ENCODE data around the gene BMP8B.

Gene BMP8B

DNA sequence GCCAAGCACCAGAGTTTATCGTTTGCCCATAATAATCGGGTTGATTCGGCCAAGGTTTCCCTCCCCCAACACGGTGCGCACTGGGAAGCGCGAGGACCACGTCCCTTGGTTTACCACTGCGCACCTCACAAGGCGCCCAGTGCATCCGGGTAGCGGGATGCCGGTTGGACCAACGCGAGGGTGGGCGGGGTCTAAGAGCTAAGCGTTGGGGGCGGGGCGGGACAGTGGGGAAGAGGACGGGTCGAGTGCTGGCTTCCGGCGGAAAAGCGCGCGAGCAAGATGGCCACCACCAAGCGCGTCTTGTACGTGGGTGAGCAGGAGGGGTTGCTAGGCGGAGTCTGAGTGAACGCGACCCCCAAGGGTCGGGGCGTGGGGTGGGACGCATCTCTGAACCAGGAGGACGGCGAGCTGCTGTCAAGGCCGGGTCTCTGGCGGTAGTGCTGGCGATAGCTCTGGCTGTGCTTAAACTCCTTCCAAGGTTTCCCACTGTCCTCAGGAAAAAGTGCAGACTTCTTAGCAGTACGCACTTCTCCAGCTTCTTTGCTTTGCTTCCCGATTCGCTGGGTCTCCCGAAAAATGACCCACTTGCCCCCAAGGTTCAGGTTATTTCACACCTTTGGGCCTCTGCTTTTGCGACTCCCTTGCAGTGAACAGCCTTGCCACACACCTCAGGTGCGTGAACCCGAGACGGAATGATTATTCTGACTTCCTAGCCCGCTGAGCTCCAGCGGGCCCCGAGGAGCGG is 49.9 kb downstream of the BMP8B start, which contains the start of gene PPIE:
TSS of gene PPIE (plus strand) at position 261 of the 745 bp plus-strand sequence. CDS start at position 280, 19 bp downstream.
- peak within 1 kb of the TSS; percentile 93 for H3K4me3 ChIP-seq (ENCODE audit: low read depth, low read length)
- CTCF ChIA-PET, result interaction anchor here (0.6 to 2.4 kb wide), 6 partner anchors 14 to 135 kb away, joined by 3 to 6 read pairs (median 4); no protein-coding TSS in a partner anchor
- TF ChIP-seq ZNF561 (tag by site-specific recombination; IDR thresholded peaks at IDR 0.05; ENCODE audit: borderline replicate concordance) (0 out of 2 replicates have a peak, but pooled peaks have one; percentile 24), ZNF24 (tag by site-specific recombination; IDR thresholded peaks at IDR 0.05) (no peak), ZFHX2 (tag by site-specific recombination; conservative IDR thresholded peaks at IDR 0.05) (peak; percentile 81), ZNF324 (tag by site-specific recombination; IDR thresholded peaks at IDR 0.05) (no peak), ZNF529 (tag by site-specific recombination; IDR thresholded peaks at IDR 0.05; ENCODE audit: insufficient replicate concordance) (no peak), KLF8 (tag by site-specific recombination; IDR thresholded peaks at IDR 0.05) (0 out of 2 replicates have a peak, but pooled peaks have one; percentile 31), ZIC2 (tag by site-specific recombination; IDR thresholded peaks at IDR 0.05) (0 out of 2 replicates have a peak, but pooled peaks have one; percentile 26), ZBTB17 (tag by site-specific recombination; IDR thresholded peaks at IDR 0.05) (no peak), ZNF449 (tag by site-specific recombination; IDR thresholded peaks at IDR 0.05) (no peak), ZBTB8A (tag by site-specific recombination; IDR thresholded peaks at IDR 0.05) (peak; percentile 20; the same call in 1 of the 2 replicates), ZNF335 (tag by site-specific recombination; conservative IDR thresholded peaks at IDR 0.05) (peak; percentile 55), ZXDB (tag by site-specific recombination; IDR thresholded peaks at IDR 0.05) (peak; percentile 45; the same call in 1 of the 2 replicates), KLF16 (tag by site-specific recombination; IDR thresholded peaks at IDR 0.05) (peak; percentile 1; the same call in 1 of the 2 replicates), KLF9 (tag by site-specific recombination; IDR thresholded peaks at IDR 0.05; ENCODE audit: low read depth) (peak; percentile 77), WT1 (tag by site-specific recombination; IDR thresholded peaks at IDR 0.05) (no peak), ZNF629 (tag by site-specific recombination; IDR thresholded peaks at IDR 0.05) (0 out of 2 replicates have a peak, but pooled peaks have one; percentile 29), ZNF701 (tag by site-specific recombination; IDR thresholded peaks at IDR 0.05) (no peak), YY1 (tag by site-specific recombination; IDR thresholded peaks at IDR 0.05) (peak; percentile 76), GLIS1 (tag by site-specific recombination; IDR thresholded peaks at IDR 0.05) (peak; percentile 93), ZNF580 (tag by site-specific recombination; IDR thresholded peaks at IDR 0.05) (peak; percentile 34; the same call in 1 of the 2 replicates), ZNF548 (tag by site-specific recombination; IDR thresholded peaks at IDR 0.05) (no peak), ZNF2 (tag by site-specific recombination; IDR thresholded peaks at IDR 0.05) (0 out of 2 replicates have a peak, but pooled peaks have one; percentile 54), ZBTB7A (tag by site-specific recombination; IDR thresholded peaks at IDR 0.05; ENCODE audit: low read depth) (0 out of 2 replicates have a peak, but pooled peaks have one; percentile 54), ZNF623 (tag by site-specific recombination; IDR thresholded peaks at IDR 0.05) (no peak), TRIM28 (IDR thresholded peaks at IDR 0.05; ENCODE audit: borderline replicate concordance, low read length) (no peak), SP2 (tag by site-specific recombination; IDR thresholded peaks at IDR 0.05) (peak; percentile 91), SP3 (tag by site-specific recombination; IDR thresholded peaks at IDR 0.05) (peak; percentile 85)
- TF ChIP-seq, protein P1, sequence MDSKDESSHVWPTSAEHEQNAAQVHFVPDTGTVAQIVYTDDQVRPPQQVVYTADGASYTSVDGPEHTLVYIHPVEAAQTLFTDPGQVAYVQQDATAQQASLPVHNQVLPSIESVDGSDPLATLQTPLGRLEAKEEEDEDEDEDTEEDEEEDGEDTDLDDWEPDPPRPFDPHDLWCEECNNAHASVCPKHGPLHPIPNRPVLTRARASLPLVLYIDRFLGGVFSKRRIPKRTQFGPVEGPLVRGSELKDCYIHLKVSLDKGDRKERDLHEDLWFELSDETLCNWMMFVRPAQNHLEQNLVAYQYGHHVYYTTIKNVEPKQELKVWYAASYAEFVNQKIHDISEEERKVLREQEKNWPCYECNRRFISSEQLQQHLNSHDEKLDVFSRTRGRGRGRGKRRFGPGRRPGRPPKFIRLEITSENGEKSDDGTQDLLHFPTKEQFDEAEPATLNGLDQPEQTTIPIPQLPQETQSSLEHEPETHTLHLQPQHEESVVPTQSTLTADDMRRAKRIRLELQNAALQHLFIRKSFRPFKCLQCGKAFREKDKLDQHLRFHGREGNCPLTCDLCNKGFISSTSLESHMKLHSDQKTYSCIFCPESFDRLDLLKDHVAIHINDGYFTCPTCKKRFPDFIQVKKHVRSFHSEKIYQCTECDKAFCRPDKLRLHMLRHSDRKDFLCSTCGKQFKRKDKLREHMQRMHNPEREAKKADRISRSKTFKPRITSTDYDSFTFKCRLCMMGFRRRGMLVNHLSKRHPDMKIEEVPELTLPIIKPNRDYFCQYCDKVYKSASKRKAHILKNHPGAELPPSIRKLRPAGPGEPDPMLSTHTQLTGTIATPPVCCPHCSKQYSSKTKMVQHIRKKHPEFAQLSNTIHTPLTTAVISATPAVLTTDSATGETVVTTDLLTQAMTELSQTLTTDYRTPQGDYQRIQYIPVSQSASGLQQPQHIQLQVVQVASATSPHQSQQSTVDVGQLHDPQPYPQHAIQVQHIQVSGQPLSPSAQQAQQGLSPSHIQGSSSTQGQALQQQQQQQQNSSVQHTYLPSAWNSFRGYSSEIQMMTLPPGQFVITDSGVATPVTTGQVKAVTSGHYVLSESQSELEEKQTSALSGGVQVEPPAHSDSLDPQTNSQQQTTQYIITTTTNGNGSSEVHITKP (tag by site-specific recombination; IDR thresholded peaks at IDR 0.05), result peak; percentile 97
- TF ChIP-seq, protein P2, sequence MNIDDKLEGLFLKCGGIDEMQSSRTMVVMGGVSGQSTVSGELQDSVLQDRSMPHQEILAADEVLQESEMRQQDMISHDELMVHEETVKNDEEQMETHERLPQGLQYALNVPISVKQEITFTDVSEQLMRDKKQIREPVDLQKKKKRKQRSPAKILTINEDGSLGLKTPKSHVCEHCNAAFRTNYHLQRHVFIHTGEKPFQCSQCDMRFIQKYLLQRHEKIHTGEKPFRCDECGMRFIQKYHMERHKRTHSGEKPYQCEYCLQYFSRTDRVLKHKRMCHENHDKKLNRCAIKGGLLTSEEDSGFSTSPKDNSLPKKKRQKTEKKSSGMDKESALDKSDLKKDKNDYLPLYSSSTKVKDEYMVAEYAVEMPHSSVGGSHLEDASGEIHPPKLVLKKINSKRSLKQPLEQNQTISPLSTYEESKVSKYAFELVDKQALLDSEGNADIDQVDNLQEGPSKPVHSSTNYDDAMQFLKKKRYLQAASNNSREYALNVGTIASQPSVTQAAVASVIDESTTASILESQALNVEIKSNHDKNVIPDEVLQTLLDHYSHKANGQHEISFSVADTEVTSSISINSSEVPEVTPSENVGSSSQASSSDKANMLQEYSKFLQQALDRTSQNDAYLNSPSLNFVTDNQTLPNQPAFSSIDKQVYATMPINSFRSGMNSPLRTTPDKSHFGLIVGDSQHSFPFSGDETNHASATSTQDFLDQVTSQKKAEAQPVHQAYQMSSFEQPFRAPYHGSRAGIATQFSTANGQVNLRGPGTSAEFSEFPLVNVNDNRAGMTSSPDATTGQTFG (tag by site-specific recombination; IDR thresholded peaks at IDR 0.05; ENCODE audit: borderline replicate concordance), result no peak

More for the DNA sequence above, 49.9 kb downstream of the BMP8B start, which contains the start of gene PPIE:
- H3K27ac ChIP-seq (ENCODE audit: extremely low read depth, low read depth, low read length), result peak within 1 kb of the TSS; percentile 56; the same call in 1 of the 2 replicates
- peaks cover 2% of the 10 kb centered on the region; the same call in 1 of the 2 replicates for H3K4me1 ChIP-seq (ENCODE audit: control insufficient read depth, insufficient read depth, low read length)
- H3K9me3 ChIP-seq (ENCODE audit: control insufficient read depth, insufficient read depth, low read depth, low read length), result no peaks in the 10 kb centered on the region
- POLR2A ChIA-PET, result interaction anchor here (0.6 to 1.9 kb wide), 22 partner anchors 10 to 790 kb away, joined by 3 to 12 read pairs (median 4); partner anchors contain the start of genes BMP8B, HPCAL4, MYCL and NDUFS5
- H3K36me3 ChIP-seq (ENCODE audit: control insufficient read depth in 2 of 2, insufficient read depth in 1 of 2, low read length in 2 of 2), result peaks cover 22 to 40% of the 10 kb centered on the region in 2 experiments; a peak in 2 of 3 replicates
